ENCODE results near the gene NDUFC1. TPM values are rescaled to one million over a fixed set of nuclear protein-coding genes. Genes with fewer than 3 reads are reported as not detected.
A peak's percentile ranks its signal among the peaks of the same experiment; 100 is the strongest.

Gene NDUFC1
- total and polyA plus RNA-seq, 2 donors (not counting 1 experiment from before 2014, with no cell fraction given), result 36.9 to 47.9 TPM

GRCh38 chr4:139282065-139282720 lies 20.1 kb downstream of the NDUFC1 start:
- Histone ChIP-seq H4K20me1 (ENCODE audit: control insufficient read depth, extremely low read depth, insufficient read depth, low read length) (no peaks in the 10 kb centered on the region), H3K36me3 (ENCODE audit: control insufficient read depth, insufficient read depth, low read length) (no peaks in the 10 kb centered on the region), H3K27me3 (ENCODE audit: control insufficient read depth, insufficient read depth, low read length) (no peaks in the 10 kb centered on the region), H2AFZ (ENCODE audit: low read length) (no peak overlapping the region), H3K9me3 (ENCODE audit: control insufficient read depth, insufficient read depth, low read depth, low read length) (no peaks in the 10 kb centered on the region), H3K4me2 (ENCODE audit: extremely low read depth, insufficient read depth, low read length) (no peak overlapping the region), H3K9ac (ENCODE audit: insufficient read depth, low read length) (no peak overlapping the region), H3K4me1 (ENCODE audit: control insufficient read depth, extremely low read depth, insufficient read depth, low read length) (no peaks in the 10 kb centered on the region), H3K27ac (ENCODE audit: insufficient read depth, low read length) (no peak overlapping the region), H3K79me2 (ENCODE audit: control insufficient read depth, insufficient read depth, low read length) (no peaks in the 10 kb centered on the region), H3K4me3 (replicated peaks in 1 of 4; ENCODE audit: control extremely low read depth in 1 of 4, insufficient read depth in 1 of 4, low read depth in 3 of 4, low read length in 4 of 4) (no peak overlapping the region)
- peak in 1 of 2 donors; percentile 85 for DNase-seq (ENCODE audit: low read depth in 2 of 2)
- no peak for TF ChIP-seq EZH2 (IDR thresholded peaks at IDR 0.05; ENCODE audit: low read length, missing control alignments)
- TF ChIP-seq CTCF (conservative IDR thresholded peaks at IDR 0.05 in 1 of 2, IDR thresholded peaks at IDR 0.05 in 1 of 2; ENCODE audit: low read depth in 1 of 2, low read length in 2 of 2), result no peak

GRCh38 chr4:139279760-139280620 lies 22.3 kb downstream of the NDUFC1 start, which contains the start of gene MGARP:
MGARP (minus strand) TSS chr4:139280225; CDS start chr4:139280158, 67 bp downstream.
- no peaks in the 10 kb centered on the region for H3K4me1 ChIP-seq (ENCODE audit: control insufficient read depth, extremely low read depth, insufficient read depth, low read length)
- no peaks in the 10 kb centered on the region for H4K20me1 ChIP-seq (ENCODE audit: control insufficient read depth, extremely low read depth, insufficient read depth, low read length)
- H3K4me3 ChIP-seq (replicated peaks in 1 of 4; ENCODE audit: control extremely low read depth in 1 of 4, insufficient read depth in 1 of 4, low read depth in 3 of 4, low read length in 4 of 4), result peak within 1 kb of the TSS; percentile 49 to 61 (median 53)
- no peaks in the 10 kb centered on the region for H3K36me3 ChIP-seq (ENCODE audit: control insufficient read depth, insufficient read depth, low read length)
- DNase-seq (ENCODE audit: low read depth in 2 of 2), result peak; percentile 28 to 51
- H2AFZ ChIP-seq (ENCODE audit: low read length), result peak within 1 kb of the TSS; percentile 84
- H3K9ac ChIP-seq (ENCODE audit: insufficient read depth, low read length), result peak within 1 kb of the TSS; percentile 13
- no peak for TF ChIP-seq CTCF (conservative IDR thresholded peaks at IDR 0.05 in 1 of 2, IDR thresholded peaks at IDR 0.05 in 1 of 2; ENCODE audit: low read depth in 1 of 2, low read length in 2 of 2)
- no peak for TF ChIP-seq EZH2 (IDR thresholded peaks at IDR 0.05; ENCODE audit: low read length, missing control alignments)
- no peaks in the 10 kb centered on the region for H3K79me2 ChIP-seq (ENCODE audit: control insufficient read depth, insufficient read depth, low read length)
- H3K4me2 ChIP-seq (ENCODE audit: extremely low read depth, insufficient read depth, low read length), result peak within 1 kb of the TSS; percentile 55
- H3K9me3 ChIP-seq (ENCODE audit: control insufficient read depth, insufficient read depth, low read depth, low read length), result no peaks in the 10 kb centered on the region
- no peak within 1 kb of the TSS for H3K27ac ChIP-seq (ENCODE audit: insufficient read depth, low read length)
- no peaks in the 10 kb centered on the region for H3K27me3 ChIP-seq (ENCODE audit: control insufficient read depth, insufficient read depth, low read length)

All from fibroblast of lung (primary cell).